ENCODE measurements around the gene OR6B2.

- TF ChIP-seq CTCF (IDR thresholded peaks at IDR 0.05) (no peak), POLR2A (IDR thresholded peaks at IDR 0.05) (no peak), EP300 (IDR thresholded peaks at IDR 0.05) (no peak)
These were observed 7.1 kb upstream of the OR6B2 start for GRCh38 chr2:240037358-240037757.
